Adrenal gland (tissue), 12 donors: Measurements from ENCODE around the gene ZNF135. TPM values are rescaled to one million over a fixed set of nuclear protein-coding genes. Genes with fewer than 3 reads are reported as not detected.

Experiments used
- DNase-seq, 7 donors: peaks; one replicate each; pipeline ENCODE4 v3.0.0-alpha.2; 2019 to 2020
- H3K27ac ChIP-seq, 5 donors: fragments of 200-600 bp; sonication (generic) in 4 of 5; 1 replicate in 3 of 5; 2 replicates in 2 of 5; pipeline versions ENCODE4 v1.5.1 to v1.8.0; 2016 to 2020; ENCODE audit warnings: mild to moderate bottlenecking in 1 of 5
- H3K27me3 ChIP-seq: fragments of 200-600 bp; 2 replicates; pipeline ENCODE4 v1.8.0; 2021
- H3K36me3 ChIP-seq, 2 donors: fragments of 200-600 bp; replicated peaks in 1 of 2; 1 replicate in 1 of 2; 2 replicates in 1 of 2; pipeline versions ENCODE4 v1.5.1 to v1.8.0; 2018 to 2022
- H3K4me1 ChIP-seq, 2 donors: fragments of 200-600 bp; replicated peaks in 1 of 2; 1 replicate in 1 of 2; 2 replicates in 1 of 2; pipeline versions ENCODE4 v1.5.1 to v1.8.0; 2018 to 2021
- H3K4me3 ChIP-seq, 4 donors: fragments of 200-600 bp; sonication (generic) in 3 of 4; one replicate each; pipeline ENCODE4 v1.5.1; 2016 to 2018
- H3K9me3 ChIP-seq, 3 donors: fragments of 200-600 bp; sonication (generic) in 1 of 3; replicated peaks in 1 of 3; 1 replicate in 2 of 3; 2 replicates in 1 of 3; pipeline versions ENCODE4 v1.5.1 to v1.8.0; 2016 to 2021
- POLR2A ChIP-seq, 2 donors: fragments of 450-650 bp; IDR thresholded peaks; one replicate each; pipeline ENCODE4 v1.6.1; 2017; ENCODE audit warnings: antibody characterized with exemption in 2 of 2, mild to moderate bottlenecking in 2 of 2, moderate library complexity in 1 of 2
- WGBS, 4 donors: extraction: QIAGEN DNeasy Blood & Tissue Kit in 2 of 4; methylation state at CpG; one replicate each; pipeline versions ENCODE4 v1.1.5 to v1.1.7; 2013 to 2017; 5-methylcytosine and 5-hydroxymethylcytosine counted together
- intact Hi-C, 2 donors: fragments of 100-400 bp; cut with DNase I; formaldehyde crosslinking; loops; one replicate each; pipeline versions ENCODE4 v1.14.1 to v1.15.0; 2022 to 2023
- polyA plus RNA-seq, 3 donors: library from polyadenylated mRNA; stranded (reverse); fragments of 200-250 nt in 2 of 3; fragments of 350-450 nt in 1 of 3; fragmentation: Illumina TruSeq in 1 of 3; extraction: RNeasy Lipid Tissue Mini Kit (QIAGEN cat#74804) in 1 of 3; gene quantifications; one replicate each; pipeline ENCODE4 v1.2.3, GENCODE V29; 2013 to 2014
- total RNA-seq, 9 donors: library from RNA; depleted of rRNA in 4 of 9; stranded (reverse); fragments of >200 nt in 4 of 9; fragments of 120-200 nt in 1 of 9; fragmentation: NEBNext Ultra II Directional in 1 of 9; extraction: Animal tissue kit (Norgen Biotek cat#: 25700) in 1 of 9; gene quantifications; one replicate each; pipeline versions ENCODE4 v1.1.0 to v1.2.4, GENCODE V29; 2013 to 2023
- TF ChIP-seq, protein P1 (sequence below), 6 experiments: fragments of 450-650 bp in 4 of 6; fragments of 200-600 bp in 2 of 6; sonication (generic) in 1 of 6; IDR thresholded peaks; 1 replicate in 5 of 6; 2 replicates in 1 of 6; pipeline versions ENCODE4 v1.5.1 to v1.8.0; 2016 to 2021; ENCODE audit warnings: antibody characterized with exemption in 6 of 6, mild to moderate bottlenecking in 2 of 6, moderate library complexity in 1 of 6
- donor health status: healthy with polysubstance abuse.
- donor health status: Bipolar disorder and iron deficiency.
- donor health status: DM: yes; HTN: yes; CAD: no.
- donor health status: DM: no; HTN: no; CAD: no.
- donor health status: DM: no; HTN: no; CAD: no.
- donor health status: DM: yes; HTN: yes; CAD: no.

Gene ZNF135
- total and polyA plus RNA-seq, 12 donors = 1.2 to 15.1 (median 4.5) TPM

DNA sequence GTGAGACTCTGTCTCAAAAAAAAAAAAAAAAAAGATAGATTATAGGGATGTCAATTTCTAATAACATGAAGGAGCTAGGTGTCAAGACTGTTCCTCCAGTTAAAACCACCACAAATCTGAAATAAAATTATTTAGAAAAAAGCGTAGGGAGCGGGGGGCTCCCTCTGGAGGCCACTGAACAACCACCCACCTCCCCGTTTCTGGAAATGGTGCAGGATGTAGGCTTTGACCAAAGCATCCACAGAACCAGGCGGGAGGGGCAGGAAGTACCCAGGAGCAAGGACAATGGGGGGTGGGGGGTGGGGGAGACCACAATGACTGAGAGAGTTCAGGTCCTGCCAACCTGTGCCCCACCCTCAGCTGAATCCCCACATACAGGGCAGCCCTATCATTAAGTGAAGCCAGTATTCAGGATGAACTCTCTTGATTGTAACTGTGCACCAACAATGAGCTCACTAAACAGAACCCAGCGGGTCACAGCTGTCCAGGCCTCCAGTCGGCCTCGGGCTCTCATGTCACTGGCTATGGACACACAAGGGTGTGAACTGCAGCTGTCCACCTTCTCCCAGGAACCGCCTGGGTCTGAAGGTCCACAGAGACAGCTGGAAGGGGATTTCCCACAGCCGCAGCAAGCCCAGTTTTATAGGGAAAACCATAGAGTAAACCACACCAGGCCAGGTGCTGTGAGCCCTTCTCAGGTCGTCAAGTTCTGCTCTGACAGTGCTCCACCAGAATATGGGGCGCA, 32.3 kb downstream of the ZNF135 start:
- no peak for DNase-seq
- WGBS, 4 donors = 85 to 92% (median 87%) methylated on average over 9 to 11 of the region's 11 CpGs
- H3K27ac ChIP-seq = no peak overlapping the region
- intact Hi-C loops = no loop called here
- TF ChIP-seq, protein P1, sequence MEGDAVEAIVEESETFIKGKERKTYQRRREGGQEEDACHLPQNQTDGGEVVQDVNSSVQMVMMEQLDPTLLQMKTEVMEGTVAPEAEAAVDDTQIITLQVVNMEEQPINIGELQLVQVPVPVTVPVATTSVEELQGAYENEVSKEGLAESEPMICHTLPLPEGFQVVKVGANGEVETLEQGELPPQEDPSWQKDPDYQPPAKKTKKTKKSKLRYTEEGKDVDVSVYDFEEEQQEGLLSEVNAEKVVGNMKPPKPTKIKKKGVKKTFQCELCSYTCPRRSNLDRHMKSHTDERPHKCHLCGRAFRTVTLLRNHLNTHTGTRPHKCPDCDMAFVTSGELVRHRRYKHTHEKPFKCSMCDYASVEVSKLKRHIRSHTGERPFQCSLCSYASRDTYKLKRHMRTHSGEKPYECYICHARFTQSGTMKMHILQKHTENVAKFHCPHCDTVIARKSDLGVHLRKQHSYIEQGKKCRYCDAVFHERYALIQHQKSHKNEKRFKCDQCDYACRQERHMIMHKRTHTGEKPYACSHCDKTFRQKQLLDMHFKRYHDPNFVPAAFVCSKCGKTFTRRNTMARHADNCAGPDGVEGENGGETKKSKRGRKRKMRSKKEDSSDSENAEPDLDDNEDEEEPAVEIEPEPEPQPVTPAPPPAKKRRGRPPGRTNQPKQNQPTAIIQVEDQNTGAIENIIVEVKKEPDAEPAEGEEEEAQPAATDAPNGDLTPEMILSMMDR (IDR thresholded peaks at IDR 0.05) = no peak
- no peak for TF ChIP-seq POLR2A (IDR thresholded peaks at IDR 0.05)
- H3K4me3 ChIP-seq = no peak overlapping the region
- no peaks in the 10 kb centered on the region for H3K4me1 ChIP-seq
- H3K9me3 ChIP-seq = peaks cover 0 to 5% (median 0%) of the 10 kb centered on the region in 3 donors
- no peaks in the 10 kb centered on the region for H3K36me3 ChIP-seq
- no peaks in the 10 kb centered on the region for H3K27me3 ChIP-seq

GRCh38 chr19:58093071-58093470, 34.0 kb downstream of the ZNF135 start:
- WGBS, 4 donors = 92 to 98% (median 95%) methylated on average over 7 of the region's 7 CpGs
- Histone ChIP-seq H3K9me3 (peaks cover 0 to 5% (median 0%) of the 10 kb centered on the region in 3 donors), H3K4me3 (no peak overlapping the region), H3K27me3 (no peaks in the 10 kb centered on the region), H3K36me3 (no peaks in the 10 kb centered on the region), H3K4me1 (peaks cover 4 to 6% of the 10 kb centered on the region in 2 donors), H3K27ac (no peak overlapping the region)
- DNase-seq = no peak
- TF ChIP-seq POLR2A (IDR thresholded peaks at IDR 0.05) = no peak
- TF ChIP-seq, protein P1 (IDR thresholded peaks at IDR 0.05) = no peak
- intact Hi-C loops = no loop called here

DNA sequence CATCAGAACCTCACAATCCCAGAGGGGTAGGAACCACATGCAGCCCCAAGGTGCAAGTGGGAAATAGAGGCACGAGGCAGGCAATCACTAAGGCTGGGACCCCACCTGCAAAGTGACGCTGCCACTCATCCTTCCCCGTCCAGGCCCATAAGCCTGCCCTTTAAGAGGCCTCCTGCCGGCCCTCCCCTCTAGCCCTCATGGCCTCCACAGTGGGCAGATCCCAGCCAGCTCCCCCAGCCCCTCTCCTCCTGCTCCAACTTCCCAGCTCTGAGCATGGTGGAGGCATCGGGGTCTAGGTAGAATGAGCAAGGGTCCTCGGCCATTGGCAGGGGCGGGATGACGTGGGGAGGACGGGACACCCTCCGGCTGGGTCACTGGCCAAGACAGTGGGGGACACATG, 36.2 kb downstream of the ZNF135 start:
- H3K36me3 ChIP-seq = no peaks in the 10 kb centered on the region
- no peaks in the 10 kb centered on the region for H3K27me3 ChIP-seq
- no peak for DNase-seq
- intact Hi-C loops = no loop called here
- 91 to 99% (median 96%) methylated on average over 9 to 10 of the region's 10 CpGs for WGBS, 4 donors
- peaks cover 0 to 5% (median 0%) of the 10 kb centered on the region in 3 donors for H3K9me3 ChIP-seq
- peaks cover 4 to 9% of the 10 kb centered on the region in 2 donors for H3K4me1 ChIP-seq
- H3K4me3 ChIP-seq = no peak overlapping the region
- no peak for TF ChIP-seq POLR2A (IDR thresholded peaks at IDR 0.05)
- TF ChIP-seq, protein P1 (IDR thresholded peaks at IDR 0.05) = no peak
- no peak overlapping the region for H3K27ac ChIP-seq

GRCh38 chr19:58096884-58097283, 37.8 kb downstream of the ZNF135 start:
- 81 to 91% (median 86%) methylated on average over 13 of the region's 13 CpGs for WGBS, 4 donors
- TF ChIP-seq POLR2A (IDR thresholded peaks at IDR 0.05) = no peak
- TF ChIP-seq, protein P1 (IDR thresholded peaks at IDR 0.05) = no peak
- no peak overlapping the region for H3K27ac ChIP-seq
- DNase-seq = no peak
- H3K36me3 ChIP-seq = no peaks in the 10 kb centered on the region
- H3K27me3 ChIP-seq = no peaks in the 10 kb centered on the region
- peak overlapping the region in 1 of 4 donors; percentile 96 for H3K4me3 ChIP-seq
- intact Hi-C loops = no loop called here
- H3K9me3 ChIP-seq = peaks cover 0 to 6% (median 0%) of the 10 kb centered on the region in 3 donors
- H3K4me1 ChIP-seq = peaks cover 4 to 9% of the 10 kb centered on the region in 2 donors
